ENCODE measurements around the gene TMEM219.

Gene TMEM219

DNA sequence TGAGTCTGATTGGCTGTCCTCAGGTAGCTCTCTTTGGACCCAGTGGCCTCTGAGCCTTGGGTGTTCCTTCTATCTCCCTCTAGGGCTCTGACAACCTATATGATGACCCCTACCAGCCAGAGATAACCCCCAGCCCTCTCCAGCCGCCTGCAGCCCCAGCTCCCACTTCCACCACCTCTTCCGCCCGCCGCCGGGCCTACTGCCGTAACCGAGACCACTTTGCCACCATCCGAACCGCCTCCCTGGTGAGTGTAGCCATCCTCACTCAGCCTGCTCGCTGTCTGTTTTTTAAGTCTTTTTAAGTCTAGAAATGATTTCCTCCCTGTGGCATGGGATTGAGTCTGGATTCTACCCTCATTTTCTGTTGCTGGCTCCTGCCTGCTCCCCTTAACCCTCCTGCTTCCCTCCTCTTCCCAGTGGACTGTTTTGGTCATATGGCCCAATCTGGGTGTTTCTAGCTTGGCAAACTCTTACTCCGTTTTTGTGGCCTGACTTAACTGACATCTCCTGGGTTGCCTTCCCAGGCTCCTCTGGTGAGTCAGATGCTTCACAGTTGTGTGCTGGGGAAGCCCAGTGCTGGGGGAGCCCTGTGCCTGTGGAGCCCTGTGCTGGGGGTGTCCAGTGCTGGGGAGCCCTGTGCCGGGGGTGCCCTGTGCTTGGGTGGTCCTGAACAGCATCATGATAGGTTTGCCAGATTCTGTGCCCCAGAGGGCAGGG lies 21.7 kb downstream of the TMEM219 start:
- no peak for DNase-seq

DNA sequence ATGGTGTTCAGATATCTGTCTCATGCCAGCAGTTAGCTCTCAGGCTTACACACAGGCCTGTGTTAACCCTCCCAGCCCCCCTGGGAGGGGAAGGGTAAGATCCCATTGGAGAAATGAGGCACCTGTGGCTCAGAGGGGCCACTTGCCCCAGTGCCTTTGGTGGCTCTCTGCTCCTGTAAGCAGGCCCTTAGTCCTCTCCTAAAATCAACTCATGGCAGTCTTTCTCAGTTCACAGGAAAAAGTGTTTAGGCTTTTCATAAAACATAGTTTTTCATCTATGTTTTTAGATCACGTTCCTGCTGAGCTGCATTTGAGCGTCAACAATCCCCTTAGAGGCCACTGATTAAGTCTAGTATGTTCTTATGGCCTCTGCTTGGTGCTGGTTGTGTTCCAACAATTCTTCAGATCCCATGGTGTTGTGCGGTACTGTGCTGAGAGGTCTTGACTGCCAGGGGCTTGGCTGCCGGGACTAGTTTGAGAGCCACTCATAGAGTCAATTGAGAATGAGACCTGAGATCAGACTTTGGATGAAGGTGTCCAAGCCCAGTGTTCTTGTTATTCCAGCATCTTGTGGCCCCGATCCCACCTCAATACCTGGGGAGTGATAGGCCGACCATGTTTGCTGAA lies 22.4 kb downstream of the TMEM219 start:
- DNase-seq, result no peak

DNA sequence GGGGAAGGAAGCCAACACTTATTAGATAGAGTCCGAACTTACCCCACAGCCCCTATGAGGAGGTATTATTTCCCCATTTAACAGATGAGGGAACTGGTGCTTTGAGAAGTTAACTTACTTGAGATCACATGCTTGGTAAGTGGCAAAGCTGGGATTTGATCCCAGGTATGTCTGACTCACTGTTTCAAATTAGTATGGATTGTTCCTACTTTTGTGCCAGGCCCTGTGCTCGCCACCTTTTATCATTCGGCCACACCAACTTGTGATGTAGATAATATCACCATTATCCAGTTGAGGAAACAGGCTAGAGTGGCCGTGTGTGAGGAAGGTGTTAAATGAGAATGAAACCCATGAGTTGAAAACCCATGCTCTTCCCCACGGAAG lies 22.9 kb downstream of the TMEM219 start:
- no peak for DNase-seq

DNA sequence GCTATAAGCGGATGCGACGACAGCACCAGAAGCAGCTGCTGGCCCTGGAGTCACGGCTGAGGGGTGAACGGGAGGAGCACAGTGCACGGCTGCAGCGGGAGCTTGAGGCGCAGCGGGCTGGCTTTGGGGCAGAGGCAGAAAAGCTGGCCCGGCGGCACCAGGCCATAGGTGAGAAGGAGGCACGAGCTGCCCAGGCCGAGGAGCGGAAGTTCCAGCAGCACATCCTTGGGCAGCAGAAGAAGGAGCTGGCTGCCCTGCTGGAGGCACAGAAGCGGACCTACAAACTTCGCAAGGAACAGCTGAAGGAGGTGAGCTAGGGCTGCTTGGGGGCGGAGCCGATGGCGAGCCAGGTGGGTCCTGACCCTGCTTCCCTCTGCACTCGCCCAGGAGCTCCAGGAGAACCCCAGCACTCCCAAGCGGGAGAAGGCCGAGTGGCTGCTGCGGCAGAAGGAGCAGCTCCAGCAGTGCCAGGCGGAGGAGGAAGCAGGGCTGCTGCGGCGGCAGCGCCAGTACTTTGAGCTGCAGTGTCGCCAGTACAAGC lies 23.5 kb downstream of the TMEM219 start:
- DNase-seq, result no peak

DNA sequence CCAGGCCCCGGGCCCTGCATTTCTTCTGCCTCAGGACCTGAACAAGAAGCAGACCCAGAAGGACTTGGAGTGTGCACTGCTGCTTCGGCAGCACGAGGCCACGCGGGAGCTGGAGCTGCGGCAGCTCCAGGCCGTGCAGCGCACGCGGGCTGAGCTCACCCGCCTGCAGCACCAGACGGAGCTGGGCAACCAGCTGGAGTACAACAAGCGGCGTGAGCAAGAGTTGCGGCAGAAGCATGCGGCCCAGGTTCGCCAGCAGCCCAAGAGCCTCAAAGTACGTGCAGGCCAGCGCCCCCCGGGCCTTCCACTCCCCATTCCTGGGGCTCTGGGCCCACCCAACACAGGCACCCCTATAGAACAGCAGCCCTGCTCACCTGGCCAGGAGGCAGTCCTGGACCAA lies 24.4 kb downstream of the TMEM219 start:
- DNase-seq, result no peak

DNA sequence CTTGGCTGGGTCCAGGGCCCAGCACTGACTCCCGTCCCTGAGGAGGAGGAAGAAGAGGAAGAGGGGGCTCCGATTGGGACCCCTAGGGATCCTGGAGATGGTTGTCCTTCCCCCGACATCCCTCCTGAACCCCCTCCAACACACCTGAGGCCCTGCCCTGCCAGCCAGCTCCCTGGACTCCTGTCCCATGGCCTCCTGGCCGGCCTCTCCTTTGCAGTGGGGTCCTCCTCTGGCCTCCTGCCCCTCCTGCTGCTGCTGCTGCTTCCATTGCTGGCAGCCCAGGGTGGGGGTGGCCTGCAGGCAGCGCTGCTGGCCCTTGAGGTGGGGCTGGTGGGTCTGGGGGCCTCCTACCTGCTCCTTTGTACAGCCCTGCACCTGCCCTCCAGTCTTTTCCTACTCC lies 25.1 kb downstream of the TMEM219 start:
- no peak for DNase-seq

DNA sequence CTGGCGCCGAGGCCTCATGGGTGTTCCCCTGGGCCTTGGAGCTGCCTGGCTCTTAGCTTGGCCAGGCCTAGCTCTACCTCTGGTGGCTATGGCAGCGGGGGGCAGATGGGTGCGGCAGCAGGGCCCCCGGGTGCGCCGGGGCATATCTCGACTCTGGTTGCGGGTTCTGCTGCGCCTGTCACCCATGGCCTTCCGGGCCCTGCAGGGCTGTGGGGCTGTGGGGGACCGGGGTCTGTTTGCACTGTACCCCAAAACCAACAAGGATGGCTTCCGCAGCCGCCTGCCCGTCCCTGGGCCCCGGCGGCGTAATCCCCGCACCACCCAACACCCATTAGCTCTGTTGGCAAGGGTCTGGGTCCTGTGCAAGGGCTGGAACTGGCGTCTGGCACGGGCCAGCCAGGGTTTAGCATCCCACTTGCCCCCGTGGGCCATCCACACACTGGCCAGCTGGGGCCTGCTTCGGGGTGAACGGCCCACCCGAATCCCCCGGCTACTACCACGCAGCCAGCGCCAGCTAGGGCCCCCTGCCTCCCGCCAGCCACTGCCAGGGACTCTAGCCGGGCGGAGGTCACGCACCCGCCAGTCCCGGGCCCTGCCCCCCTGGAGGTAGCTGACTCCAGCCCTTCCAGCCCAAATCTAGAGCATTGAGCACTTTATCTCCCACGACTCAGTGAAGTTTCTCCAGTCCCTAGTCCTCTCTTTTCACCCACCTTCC lies 25.6 kb downstream of the TMEM219 start:
- no peak for DNase-seq

DNA sequence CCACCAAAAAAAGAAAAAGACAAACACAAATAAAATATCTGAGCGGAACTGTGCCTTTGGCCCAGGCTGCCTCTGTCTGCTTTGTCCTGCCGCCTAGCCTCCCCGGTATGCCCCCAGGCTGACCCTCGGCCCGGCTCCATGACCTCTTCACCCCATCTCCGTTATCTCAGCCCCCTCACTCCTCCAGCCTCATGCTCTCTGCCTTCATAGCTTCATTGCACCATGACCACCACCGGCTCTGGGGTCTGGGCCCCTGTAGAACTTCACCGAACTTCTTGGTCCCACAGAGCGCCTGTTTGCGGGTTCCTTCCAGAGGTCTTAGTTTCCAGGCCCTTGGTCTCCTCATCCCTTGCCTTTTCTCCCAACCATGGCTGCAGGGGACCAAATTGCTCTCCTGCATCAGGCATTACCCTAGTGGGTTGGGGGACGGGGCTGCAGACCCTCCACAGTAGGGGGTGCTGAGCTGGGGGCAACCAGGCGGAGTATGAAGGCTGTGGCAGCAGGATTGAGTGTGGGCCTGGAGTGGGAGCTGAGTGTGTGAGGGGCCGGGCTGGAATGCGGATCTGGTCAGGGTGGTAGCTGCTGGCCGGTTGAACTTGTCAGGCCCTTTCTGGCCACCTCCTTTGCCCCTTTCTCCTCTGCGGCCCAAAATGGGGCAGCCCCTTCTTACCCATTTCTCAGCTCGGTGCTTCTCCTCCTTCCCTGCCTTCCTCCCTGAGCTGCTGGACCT lies 26.6 kb downstream of the TMEM219 start:
- no peak for DNase-seq

DNA sequence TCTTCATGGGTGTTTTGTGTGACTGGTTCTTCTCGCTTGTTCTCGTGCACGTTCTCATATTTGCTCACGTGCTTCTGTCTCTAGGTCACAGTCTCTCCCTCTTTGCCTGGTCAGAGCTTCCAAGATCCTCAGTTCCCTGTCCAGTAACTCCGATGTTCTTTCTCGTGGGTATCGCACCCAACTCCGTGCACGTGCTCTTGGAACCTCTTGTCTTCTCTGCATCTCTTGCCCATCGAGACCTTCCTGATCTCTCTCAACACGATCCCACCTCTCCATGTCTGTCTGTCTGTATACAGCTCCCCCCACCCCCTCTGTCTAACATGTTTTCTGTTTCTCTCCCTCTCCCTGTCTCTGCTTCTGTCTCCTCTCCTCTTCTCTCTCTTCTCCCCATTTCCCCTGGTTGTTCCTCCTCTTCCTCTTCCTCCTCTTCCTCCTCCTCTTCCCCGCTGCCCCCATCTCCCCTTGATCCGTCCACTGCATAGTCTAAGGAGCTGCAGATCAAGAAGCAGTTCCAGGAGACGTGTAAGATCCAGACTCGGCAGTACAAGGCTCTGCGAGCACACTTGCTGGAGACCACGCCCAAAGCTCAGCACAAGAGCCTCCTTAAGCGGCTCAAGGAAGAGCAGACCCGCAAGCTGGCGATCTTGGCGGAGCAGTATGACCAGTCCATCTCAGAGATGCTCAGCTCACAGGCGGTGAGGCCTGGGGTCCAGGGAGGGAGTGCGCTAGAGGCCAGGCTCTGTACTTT lies 27.4 kb downstream of the TMEM219 start:
- DNase-seq, result no peak

DNA sequence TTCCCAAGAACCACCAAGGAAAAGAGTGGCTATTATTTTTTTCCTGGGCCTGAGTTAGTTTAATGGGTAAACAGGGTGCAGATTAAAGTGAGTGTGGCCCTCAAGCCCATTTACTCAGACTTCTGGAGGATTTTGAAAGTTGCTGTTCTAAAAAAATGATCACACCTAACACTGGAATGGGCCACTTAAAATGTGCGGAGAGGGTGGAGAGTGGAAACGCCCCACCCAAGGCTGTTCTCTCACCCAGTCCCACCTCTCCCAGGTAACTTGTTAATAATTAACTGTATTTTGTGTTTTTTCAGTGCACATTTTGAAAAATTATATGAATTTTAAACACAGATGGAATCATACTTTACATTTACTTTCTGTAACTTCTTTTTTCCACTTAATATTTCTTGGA lies 28.2 kb downstream of the TMEM219 start:
- DNase-seq, result no peak

DNA sequence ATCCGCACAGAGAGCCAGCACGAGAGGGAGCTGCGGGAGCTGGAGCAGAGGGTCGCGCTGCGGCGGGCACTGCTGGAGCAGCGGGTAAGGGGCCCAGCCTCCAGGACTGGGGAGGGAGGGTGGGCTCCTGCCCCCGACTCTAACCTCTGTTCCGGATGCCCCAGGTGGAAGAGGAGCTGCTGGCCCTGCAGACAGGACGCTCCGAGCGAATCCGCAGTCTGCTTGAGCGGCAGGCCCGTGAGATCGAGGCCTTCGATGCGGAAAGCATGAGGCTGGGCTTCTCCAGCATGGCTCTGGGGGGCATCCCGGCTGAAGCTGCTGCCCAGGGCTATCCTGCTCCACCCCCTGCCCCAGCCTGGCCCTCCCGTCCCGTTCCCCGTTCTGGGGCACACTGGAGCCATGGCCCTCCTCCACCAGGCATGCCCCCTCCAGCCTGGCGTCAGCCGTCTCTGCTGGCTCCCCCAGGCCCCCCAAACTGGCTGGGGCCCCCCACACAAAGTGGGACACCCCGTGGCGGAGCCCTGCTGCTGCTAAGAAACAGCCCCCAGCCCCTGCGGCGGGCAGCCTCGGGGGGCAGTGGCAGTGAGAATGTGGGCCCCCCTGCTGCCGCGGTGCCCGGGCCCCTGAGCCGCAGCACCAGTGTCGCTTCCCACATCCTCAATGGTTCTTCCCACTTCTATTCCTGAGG lies 29.1 kb downstream of the TMEM219 start:
- no peak for DNase-seq

DNA sequence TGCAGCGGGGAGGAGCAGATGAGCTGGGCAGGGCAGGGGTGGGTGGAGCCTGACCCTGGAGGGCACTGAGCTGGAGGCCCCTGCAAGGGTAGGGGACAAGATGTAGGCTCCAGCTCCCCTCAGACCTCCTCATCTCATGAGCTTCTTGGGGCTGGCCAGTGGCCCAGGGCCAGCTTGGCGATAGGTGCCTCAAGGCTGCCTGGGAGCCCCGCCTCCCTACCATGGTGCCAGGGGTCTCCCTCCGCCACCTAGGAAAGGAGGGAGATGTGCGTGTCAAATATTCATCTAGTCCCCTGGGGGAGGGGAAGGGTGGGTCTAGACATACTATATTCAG lies 29.7 kb downstream of the TMEM219 start:
- no peak for DNase-seq

DNA sequence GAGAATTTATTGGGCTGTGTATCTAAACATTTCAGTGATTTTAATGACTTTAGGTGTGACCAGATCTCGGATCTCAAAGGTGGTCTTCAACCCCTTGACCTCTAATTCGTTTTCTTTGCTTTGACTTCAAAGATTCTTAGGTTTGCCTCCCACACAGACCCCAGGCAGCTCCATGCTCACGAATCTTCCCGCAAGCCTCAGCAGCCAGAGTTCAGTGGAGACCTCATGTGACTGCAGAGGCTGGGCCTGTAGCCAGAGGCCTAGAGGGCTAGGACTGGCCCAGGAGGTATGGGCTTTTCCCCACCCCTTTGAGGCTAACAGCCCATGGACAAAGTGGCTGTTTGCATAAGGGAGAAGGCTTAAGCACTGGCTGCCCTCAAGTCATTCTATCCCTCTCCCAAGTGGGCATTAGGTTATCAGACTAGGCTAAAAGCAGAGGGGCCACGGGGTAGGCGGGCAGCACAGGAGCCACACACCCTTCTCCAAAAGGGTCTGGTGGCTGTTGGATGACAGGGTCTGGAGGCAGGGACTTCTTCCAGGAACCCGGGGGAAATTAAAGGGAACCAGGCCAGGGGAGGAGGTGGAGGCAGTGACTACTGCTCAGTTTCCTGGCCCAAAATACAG lies 30.6 kb downstream of the TMEM219 start:
- DNase-seq, result no peak

DNA sequence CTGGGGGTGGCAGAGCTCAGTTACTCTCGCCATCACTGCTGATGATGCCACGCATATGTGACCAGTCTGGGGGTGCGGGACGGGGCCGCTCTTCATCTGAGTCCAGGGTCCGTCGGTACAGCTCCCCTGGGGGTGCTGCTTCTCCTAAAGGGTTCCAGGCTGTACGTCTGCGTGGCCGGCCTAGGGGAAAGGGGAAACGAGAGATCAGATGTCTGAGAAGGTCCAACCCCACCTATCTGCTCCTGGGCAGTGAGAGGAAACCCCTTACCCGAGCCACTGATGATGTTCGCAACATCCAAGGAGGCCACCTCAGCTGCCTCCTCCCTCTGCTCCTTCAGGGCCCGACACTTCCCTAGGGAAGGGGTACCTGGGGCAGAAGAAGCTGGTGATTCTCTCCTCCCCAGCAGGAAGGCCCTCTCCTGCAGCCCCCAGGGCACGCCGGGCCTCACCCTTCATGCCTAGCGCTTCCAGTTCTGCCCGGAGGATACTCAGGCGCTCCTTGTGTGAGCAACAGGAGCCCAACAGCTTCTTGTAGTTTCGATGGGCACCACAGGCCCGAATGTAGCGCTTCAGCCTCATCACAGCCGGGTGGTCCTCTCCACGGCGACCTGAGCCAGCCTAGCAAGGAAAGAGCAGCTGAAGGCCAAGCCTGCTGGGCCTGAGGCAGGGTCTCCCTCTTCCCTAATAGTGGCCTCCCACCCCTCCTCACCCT lies 31.5 kb downstream of the TMEM219 start:
- DNase-seq, result no peak

DNA sequence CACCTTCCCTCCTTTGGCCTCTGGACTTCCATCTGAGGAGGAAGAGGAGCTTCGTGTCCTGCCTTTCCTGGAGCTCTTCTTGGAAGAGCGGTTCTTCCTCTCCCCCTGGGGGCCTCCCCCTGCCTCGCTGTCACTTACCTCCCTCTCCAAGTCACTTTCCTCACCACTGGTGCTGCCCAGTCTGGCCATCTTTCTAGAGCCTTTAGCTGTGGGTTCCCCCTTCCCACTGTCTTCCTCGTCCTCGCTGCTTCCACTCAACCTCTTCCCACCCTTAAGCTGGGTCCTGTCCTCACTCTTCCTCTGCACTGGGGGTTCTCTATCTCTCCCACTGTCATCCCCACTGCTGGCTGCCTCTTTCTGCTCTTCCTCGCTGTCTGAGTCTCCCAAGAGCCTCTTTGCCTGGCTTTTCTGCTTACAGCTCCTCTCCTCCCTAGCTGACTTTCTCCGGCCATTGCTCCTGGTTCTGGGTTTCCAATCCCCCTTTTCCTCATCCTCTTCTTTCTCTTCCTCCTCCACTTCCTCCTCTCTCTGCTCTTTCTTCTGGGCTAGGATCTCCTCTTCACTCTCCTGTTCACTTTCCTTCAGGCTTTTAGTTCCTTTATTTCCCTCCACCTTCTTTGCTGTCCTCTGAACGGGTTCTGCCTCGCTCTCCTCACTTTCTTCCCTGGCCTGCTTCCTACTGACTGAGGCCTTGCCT lies 32.2 kb downstream of the TMEM219 start:
- DNase-seq, result no peak

DNA sequence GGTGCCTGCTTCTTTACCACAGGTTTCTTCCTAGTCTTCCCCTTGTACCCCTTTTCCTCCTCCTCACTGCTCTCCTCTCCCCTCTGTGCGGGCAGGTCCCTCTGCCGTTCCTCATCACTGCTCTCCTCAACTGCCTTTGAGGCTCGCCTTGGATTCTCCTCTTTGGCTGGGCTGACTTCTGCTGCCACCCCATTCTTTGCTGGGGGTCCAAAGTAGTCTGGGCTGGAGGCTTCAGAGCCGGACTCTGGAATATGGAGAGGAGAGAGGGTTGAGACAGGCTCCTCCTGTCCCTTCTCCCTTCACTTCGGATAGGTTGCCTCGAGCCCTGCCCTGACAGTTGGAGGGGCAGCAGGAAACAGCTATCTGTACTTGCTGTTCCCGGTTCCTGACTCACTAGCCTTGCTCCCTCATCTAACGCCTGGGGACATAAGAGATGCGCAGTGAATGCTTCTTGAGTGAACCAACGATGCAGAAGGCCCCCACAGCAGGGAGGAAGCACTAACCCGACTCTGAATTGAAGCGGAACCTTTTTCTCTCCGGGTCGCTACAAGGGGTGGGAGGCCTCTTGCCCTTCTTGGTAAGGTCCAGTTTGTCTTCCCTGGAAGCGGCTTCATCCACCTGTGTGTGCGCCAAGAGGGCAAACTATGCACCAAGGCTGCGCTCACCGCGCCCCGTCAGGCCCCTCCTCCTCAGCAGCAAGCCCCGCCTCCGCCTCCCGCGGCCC lies 32.9 kb downstream of the TMEM219 start:
- DNase-seq, result peak; percentile 63

DNA sequence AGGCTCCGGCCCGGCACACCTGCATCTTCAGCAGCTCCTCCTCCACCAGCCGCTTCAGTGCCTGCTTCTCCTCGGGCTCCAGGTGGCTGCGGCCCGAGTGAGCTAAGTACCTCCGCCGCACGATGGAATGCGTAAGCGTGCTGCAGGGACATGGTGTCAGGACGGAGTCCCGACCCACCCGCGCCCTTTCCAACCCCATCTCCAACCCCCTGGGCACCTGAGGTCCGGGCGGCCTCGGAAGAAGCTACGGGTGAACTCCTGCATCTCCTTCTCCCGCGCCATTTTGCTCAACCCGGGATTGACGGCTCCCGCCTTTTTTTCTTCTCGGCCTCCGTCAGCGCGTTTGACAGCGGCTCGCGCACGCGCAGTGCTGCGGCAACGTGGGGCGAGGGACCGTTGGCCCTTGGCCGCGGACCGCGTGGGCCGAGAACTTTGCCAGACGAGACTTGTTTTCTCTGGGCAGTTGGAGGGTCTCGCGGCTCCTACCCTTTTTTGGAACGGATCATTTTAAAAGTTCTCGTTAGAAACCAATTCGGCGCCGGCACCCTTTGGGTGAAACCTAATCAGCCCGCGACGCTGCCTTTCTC lies 33.5 kb downstream of the TMEM219 start, which contains the start of gene HIRIP3:
Gene HIRIP3, minus strand, starts transcription at position 294 of the 587 bp plus-strand sequence. Its CDS starts 12 bp downstream, at position 282.
- DNase-seq, result peak; percentile 91

DNA sequence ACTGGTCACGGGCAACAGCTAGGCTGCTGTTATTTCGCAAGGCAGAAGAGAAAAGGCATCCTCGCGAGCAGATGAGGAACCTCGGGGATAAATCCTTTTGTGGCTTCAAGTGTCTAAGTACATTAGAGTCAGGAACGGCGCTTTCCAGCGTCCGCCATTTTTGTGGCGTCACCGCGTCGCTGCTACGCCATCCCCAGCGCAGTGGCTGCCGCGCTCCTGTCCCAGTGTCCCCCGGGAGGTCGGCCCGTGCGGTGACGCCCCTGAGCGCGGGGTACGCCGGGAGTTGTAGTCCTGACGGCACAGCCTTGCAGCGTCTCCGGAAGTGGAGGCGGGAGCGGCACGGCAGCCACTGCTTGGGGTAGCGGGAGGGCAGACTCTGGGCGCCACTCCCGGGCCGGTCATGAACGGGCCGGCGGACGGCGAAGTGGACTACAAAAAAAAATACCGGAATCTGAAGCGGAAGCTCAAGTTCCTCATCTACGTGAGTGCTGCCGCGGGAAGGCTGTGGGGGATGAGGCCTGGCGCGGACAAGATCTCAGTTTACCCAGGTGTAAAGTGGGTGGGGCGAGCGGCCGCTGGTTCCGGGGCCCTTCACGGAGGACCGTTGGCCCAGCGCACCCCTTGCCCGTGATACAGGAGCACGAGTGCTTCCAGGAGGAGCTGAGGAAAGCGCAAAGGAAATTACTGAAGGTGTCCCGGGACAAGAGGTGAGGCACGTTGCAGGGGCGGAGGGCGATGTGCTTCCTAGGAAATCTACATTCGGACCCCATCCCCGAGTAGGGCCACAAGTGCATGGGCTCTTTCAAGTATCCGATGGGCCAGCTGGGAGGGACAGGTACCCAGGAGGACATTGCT lies 34.3 kb downstream of the TMEM219 start, which contains the start of gene INO80E:
Gene INO80E, plus strand, starts transcription at position 331 of the 855 bp plus-strand sequence. Its CDS starts 70 bp downstream, at position 401.
- DNase-seq, result peak; percentile 98
